NCI-H748 (cell line): Measurements from ENCODE around the gene LRRC3.

Experiments used
- DNase-seq: peaks from one replicate; lab custom pipeline; 2025; ENCODE audit not compliant: unreplicated experiment; lab: John Stamatoyannopoulos, UW

The LRRC3 gene

DNA sequence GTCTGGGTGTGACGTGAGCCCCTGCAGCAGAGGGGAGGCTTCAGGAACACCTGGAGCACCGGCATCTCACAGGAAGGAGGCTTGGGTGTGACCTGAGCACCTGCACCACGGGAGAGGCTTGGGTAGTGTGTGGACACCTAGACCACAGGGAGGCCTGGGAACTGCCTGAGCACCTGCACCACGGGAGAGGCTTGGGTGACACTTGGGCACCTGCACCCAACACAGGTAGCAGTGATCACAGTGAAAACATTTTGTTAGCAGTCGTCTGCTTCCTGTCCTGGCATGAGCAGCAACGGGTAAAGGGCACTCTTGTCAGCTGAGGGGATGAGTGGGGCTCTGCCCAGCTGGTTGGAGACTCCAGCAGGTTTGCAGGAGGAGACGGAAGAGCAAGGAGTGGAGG is 22.4 kb downstream of the LRRC3 start:
- no peak for DNase-seq

DNA sequence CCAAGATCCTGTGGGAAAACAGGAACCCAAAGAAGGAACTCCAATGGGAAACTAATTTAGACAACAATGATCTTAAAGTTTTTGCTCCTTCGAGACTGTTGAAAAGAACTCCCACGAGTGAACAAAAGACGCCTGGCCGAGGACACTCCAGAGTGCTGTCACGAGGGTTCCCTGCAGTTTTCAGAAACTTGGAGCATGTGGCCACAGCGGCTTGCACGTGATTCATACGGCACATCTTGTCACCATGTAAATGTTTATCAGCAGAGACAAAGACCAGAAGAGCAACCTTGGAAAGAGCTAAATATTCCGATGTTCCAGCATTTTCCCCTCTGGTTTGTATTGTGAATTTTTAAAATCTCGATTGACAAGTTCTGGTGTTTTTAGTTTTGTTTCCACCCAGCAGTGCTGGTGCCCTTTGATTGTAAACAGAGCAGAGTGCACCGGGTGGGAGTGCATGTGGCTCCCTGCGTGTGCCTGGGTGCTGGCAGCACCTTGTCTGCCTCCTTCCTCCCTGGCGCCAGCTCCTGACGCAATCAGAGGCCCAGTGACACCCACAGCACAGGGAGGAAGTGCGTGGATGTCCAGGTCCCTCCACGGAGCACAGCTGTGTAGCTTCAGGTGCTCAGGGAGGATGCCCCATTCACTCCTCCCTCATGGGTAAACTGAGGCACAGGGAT is 23.0 kb downstream of the LRRC3 start:
- DNase-seq: no peak

DNA sequence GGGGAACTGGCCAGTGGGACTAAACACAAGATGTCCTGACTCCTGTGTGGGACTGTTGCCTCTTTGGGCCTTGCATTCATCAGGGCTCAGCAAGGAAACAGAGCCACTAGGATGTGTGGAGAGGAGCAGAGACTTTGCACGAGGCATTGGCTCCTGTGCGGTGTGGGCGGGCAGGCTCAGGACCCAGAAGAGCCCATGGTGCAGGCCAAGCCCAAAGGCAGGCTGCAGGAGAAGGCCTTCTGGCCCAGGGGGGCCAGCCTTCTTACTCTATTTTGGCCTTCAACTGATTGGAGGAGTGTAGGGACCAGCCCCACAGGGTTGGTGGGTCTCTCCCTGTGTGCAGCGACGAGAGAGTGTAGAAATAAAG is 23.5 kb downstream of the LRRC3 start:
- DNase-seq: no peak

DNA sequence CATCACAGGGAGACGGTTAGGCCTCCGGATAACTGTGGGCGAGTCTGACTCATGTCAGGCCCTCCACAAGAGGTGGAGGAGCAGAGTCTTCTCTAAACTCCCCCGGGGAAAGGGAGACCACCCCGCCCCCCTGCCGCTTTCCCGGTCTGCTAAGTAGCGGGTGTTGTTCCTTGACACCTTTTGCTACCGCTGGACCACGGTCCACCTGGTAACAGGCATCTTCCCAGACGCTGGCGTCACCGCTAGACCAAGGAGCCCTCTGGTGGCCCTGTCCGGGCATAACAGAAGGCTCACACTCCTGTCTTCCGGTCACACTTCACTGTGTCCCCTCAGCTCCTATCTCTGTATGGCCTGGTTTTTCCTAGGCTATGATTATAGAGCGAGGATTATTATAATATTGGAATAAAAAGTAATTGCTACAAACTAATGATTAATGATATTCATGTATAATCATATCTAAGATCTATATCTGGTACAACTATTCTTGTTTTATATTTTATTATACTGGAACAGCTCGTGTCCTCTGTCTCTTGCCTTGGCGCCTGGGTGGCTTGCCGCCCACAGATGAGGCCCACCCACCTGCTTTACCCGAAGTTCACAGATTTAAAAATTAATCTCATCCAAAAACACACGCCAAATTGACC is 24.4 kb downstream of the LRRC3 start:
- peak; percentile 43 for DNase-seq

DNA sequence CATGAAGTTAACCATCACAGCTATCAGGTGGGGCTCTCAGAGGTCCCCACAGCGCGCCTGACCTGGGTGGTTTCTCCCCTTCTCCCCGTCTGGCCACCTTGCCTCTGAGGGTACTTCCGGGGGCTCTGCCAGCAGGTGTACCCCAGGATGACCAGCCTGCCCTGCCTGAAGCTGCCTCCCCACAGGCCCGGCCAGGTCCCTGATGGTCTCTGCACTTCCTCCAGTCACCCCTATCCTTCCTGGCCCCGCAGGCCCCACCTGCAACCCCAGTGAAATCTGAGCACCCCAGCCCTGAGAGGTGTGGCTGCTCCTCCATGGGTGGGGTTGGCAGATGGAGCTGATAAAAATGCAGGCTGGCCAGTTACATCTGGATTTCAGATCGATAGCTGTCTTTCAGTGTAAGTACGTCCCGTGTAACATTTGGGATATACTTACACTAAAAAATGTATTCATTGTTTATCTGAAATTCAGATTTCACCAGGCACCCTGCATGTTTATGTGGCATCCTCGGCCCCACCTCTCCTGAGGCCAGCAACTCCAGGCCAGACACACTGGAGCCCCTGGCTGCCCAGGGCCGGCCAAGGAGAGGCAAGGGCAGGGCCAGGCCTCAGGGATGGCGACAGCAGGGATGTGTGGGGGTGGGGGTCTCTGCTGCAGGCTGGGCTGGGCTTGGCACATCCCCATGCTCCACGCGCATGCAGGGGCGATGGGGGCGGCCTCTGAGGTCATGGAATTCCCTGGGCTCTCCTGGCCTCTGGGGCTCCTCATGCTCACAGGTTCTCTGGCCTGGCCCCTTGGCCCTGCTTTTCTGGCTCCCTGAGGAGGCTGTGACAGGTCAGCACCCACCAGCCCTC is 25.1 kb downstream of the LRRC3 start:
- DNase-seq: no peak

DNA sequence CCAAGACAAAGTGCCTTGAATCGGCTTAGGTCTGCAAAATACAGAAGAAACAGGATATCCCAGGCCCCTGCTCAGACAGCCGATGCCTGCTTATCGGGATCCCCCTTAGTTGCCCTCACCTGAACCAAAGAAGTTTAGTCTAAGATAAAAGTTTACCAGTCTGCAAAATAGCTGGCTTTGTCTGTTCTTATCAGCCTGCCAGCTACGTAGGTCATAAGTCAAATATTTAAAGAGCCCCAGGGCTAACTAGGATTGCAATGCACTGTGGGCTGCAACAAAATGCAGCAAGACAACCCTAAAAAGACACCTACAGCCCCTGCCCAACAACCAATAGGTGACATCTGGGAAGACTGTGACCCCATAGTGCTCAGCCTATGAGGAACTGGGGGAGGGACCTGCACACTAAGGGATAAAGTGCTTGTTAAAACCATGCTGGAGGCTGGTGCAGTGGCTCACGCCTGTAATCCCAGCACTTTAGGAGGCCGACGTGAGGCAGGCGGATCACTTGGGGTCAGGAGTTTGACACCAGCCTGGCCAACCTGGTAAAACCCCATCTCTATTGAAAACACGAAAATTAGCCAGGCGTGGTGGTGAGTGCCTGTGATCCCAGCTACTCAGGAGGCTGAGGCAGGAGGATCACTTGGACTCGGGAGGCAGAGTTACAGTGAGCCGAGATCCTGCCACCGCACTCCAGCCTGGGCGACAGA is 27.4 kb downstream of the LRRC3 start:
- no peak for DNase-seq

DNA sequence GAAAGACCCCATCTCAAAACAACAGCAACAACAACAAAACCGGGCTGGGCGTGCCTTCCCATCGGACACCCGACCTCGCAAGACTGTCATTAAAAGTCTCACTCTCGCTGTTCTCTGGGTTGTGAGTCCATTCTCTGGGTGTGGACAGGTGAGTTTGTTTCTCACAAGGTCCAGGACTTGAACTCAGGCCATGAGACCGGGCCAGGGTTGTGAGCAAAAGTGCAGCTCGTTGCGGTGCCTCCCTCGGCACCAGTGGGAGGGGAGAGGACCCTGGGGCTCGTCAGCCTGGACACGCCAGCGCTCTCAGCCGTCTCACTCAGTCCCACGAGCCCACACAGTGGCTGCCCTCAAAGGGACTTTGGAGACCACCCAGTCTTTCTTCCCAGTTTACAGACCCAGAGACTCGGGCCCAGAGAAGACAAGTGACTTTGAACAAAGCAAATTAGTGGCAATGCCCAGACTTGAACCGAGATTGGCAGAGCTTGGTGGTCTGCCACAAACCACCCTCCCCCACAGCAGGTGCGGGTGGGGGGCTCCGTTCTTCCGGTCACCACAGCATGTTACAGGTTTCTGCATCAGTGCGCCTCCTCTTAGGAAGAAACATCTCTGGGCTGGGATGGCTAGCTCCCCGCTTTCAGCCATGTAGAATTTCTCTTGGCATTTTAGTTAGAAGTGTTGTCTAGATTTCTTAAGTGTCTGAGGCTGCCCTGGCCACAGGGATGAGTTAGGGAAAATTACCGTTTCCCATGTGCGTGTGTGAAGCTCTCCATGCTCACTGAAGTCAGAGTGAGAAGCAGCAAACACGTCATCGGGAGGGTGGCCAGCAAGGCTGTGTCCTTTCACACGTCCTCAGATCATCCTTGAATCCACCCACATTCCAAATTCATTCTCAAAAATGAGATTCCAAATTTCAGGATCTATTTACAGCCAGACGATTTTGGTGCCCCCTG is 28.3 kb downstream of the LRRC3 start:
- no peak for DNase-seq

DNA sequence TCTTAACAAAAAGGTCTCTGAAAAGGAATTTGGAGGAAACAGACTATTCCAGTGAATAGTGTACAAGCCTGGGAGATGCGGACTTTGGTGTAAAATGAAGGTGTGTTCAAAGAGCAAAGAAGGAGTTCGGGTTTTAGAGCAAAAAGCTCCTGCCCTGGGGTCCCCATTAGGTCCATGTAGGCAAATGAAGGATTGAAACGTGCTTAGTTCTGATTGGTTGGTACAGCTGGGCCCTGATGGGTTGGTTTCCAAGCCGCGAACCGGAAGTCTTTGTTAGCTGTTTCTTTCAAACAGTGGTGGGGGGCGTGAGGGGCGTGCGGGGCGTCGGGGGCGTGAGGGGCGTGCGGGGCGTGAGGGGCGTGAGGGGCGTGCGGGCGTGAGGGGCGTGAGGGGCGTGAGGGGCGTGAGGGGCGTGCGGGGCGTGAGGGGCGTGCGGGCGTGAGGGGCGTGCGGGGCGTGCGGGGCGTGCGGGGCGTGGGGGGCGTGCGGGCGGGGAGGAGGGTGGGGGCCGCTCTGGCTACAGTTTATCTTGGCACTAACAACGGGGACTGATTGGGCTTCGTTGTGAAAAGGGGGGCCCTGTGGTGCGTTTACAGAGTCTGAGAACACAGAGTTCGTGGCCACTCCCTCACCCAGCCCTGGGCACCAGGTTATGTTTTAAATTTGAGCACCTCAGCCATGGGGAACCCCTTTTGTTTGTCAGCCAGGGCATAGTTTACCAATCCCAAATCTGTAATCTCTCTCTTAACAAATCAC is 29.4 kb downstream of the LRRC3 start:
- no peak for DNase-seq

DNA sequence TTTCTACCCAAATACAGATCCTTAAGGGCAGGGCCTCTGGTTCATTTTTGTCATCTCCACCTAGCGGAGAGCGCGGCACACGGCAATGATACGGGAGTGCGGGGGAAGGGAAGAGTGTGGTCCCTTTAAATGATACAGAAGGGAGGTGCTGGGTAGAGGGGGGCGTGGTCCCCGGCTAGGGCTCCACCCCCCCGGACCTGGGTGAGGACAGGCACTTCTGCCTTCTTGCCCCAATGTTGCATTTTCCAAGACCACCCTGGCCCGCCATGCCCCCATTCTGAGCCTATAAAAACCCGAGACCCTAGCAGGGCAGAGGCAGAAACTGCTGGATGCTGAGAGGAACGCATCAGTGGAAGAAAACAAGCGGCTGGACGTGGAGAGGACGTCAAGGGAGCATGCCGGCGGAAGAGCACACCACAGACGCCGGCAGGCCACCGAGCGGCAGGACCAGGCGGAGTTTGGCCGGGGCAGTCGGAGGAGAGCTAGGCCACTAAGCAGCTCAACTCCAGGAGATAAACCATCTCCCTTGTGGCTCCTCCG is 30.0 kb downstream of the LRRC3 start:
- no peak for DNase-seq

DNA sequence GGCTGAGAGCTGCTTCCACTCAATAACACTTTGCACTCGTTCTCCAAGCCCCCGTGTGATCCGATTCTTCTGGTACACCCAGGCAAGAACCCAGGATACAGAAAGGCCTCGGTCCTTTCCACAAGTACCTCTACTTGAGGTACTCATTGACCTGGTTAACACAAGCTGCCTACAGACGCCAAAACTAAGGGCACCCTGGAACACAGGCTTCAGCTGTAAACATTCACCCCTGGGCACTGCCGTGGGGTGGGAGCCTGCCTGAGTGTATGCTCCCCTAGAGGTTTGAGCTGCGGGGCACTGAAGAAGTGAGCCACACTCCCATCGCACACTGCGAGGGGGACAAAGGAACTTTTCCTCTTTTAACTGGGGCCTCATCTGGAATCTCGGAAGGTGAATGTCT is 30.5 kb downstream of the LRRC3 start:
- DNase-seq: no peak

DNA sequence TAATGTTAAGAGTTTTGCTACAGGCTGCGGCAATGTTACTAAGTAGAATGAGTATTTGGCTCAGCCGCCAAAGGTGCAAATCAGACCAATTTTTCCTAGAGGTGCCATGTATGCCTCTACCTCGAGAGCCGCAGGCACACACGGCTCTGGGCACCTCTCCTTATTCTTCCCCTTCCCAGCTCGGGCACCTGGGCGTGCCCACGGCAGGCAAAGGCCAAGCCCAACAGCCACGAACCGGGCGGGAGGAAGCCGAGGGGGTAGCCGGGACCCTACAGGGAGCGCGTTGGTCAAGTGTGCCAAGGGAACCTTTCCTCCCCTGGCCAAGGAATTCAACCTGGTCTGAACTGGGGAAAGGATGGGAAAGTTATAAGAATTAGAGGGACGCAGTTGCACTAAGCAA is 31.0 kb downstream of the LRRC3 start:
- DNase-seq: no peak

DNA sequence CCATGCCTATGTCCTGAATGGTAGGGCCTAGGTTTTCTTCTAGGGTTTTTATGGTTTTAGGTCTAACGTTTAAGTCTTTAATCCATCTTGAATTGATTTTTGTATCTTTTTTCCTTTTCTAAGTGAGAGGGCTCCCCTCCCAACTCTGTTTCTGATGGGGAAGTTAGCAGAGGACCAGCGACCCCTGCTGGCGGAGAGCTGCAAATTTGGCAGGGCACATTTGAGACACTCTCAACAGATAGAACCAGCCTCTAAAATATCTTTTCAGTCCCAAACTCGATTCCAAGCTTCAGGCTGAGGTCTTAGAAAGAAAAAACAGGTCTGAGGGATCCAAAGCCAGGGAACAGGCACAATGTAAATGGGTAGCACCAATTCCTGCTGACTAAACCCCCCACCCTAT is 32.5 kb downstream of the LRRC3 start:
- DNase-seq: peak; percentile 48

DNA sequence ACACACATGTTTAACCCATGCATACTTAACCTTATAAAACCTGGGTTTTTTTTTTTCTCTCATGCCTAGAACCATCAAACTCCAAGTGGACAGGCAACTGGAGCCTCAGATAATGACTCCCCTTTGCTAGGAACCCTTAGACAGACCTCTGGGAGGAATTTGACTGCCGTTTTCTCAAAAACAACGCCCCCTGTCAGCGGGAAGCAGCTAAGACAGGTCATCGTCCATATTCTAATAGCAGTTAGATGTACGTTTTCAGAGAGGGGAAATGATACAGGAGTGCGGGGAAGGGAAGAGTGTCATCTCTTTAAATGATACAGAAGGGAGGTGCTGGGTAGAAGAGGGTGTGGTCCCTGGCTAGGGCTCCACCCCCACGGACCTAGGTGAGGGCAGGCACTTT is 34.7 kb downstream of the LRRC3 start:
- peak; percentile 35 for DNase-seq

DNA sequence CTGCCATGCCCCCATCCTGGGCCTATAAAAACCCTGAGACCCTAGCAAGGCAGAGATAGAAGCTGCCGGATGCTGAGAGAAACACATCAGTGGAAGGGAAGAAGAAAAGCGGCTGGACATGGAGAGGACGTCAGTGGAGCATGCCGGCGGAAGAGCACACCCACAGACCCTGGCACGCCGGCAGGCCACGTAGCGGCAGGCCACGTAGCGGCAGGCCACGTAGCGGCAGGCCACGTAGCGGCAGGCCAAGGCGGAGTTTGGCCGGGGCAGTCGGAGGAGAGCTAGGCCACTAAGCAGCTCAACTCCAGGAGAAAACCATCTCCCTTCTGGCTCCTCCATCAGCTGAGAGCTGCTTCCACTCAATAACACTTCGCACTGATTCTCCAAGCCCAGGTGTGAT is 35.1 kb downstream of the LRRC3 start:
- DNase-seq: no peak

DNA sequence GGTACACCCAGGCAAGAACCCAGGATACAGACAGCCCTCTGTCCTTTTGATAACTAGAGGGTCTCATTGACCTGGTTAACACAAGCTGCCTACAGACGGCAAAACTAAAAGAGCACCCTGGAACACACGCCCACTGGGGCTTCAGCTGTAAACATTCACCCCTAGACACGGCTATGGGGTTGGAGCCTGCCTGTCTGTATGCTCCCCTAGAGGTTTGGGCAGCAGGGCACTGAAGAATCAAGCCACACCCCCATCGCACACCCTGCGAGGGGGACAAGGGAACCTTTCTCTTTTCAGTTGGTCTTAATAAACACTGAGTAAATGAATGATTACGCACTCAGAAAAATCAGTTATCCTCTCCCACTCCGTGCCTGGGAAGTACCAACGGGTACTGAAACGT is 35.5 kb downstream of the LRRC3 start:
- DNase-seq: no peak

DNA sequence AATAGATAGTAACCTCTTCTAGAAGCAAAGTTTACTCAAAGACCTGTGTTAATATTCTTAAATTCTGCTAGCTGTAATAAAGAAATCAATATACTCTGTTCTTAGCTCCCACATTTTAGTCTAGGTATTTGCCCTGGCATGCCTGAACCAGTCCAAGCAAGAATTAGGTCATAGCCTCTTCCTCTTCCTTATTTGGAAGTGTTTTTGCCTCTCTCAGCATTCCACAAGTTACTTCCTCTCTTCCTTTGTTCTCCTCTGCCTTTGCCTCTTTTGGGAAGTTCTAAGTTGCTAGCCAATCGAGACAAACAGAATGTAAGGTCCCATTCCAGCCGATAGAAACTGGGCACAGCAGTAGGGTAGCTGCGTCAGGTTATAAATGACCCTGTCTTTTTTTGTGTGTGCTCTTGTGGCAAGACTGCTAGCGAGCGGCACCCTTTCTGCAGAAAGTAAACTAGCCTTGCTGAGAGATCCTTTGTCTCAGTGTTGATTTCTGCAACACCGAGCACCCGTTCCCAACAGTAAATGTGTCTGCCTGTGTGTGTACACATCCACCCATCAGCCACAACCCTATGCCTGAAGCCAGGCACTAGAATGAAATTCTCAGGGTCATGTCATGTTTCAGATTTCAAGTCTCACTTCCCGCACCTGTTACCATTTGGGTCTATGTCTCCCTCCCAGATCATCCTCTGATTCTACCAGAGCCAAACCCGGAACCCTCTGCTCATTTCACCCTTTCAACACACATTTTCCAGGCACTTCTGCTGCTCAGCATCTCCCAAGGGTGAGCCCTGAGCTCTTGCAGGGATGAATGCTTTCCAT is 37.5 kb downstream of the LRRC3 start:
- no peak for DNase-seq

DNA sequence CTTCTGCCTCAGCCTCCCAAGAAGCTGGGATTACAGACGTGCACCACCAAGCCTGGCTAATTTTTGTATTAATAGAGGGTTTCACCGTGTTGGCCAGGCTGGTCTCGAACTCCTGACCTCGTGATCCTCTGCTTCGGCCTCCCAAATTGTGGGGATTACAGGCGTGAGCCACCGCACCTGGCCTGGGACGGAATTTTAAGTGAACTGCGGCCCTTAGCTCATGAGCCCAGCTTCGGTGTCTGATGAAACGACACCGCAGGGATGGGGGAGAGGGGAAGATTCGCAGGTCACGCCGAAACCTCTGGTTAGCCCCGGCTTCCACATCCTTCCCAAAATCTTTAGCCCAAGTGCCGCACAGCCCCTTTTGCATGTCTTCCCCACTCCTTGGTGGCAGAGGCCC is 39.1 kb downstream of the LRRC3 start:
- no peak for DNase-seq

DNA sequence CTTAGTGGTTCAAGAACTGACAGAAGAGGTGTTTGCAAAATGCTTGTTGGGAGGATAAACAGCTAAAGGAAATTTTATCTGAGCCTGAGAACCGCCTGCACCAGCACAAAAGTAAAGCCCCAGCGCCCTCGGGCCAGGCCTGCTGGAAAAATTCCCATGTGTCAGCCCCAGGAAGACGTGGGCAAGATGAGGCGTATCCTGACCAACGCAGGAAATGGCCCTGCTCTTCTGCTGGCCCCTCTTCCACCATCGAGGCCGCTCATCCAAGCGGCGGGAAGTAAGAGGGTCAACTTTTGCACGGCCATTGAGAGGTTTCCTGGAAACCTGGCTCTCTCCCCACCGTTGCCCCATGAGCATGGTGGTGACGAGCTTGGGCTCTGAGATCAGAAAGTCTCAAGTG is 39.6 kb downstream of the LRRC3 start:
- DNase-seq: no peak
